Measurements from ENCODE around the gene PROC. TPM values are rescaled to one million over a fixed set of nuclear protein-coding genes. Genes with fewer than 3 reads are reported as not detected.

The PROC gene
- polyA plus RNA-seq, 1 experiment = not detected

- ChIA-PET CTCF (interaction anchor here (3.0 kb wide), 1 partner anchor 151 kb away, joined by 17 read pairs; no protein-coding TSS in a partner anchor), POLR2A (no interaction called here)
- 0 out of 2 replicates have a peak, but pooled peaks cover 2% of the 10 kb centered on the region for H3K9me3 ChIP-seq (ENCODE audit: control insufficient read depth, insufficient read depth, low read length)
Measured at GRCh38 chr2:127475788-127476187, 57.6 kb downstream of the PROC start.

More at GRCh38 chr2:127475788-127476187, 57.6 kb downstream of the PROC start:
- Histone ChIP-seq H3K27ac (ENCODE audit: low read depth, low read length) (no peak overlapping the region), H3K27me3 (ENCODE audit: control insufficient read depth, insufficient read depth, low read length) (no peaks in the 10 kb centered on the region), H3K4me3 (ENCODE audit: low read depth, low read length) (no peak overlapping the region)
- no peak for DNase-seq (ENCODE audit: low read depth, low spot score)
- TF ChIP-seq CTCF (IDR thresholded peaks at IDR 0.05; ENCODE audit: low read depth, low read length) = no peak

Small RNAs within 50 kb of the gene (small RNA-seq; reads per million reads assigned to genes)
- gene MIR4783 (ENCODE audit: insufficient read length, low read depth) (not detected), gene RNU4-48P (ENCODE audit: insufficient read length, low read depth) (not detected)

Other genes starting within 250 kb of the PROC start
- gene CYP27C1, start 198.1 kb upstream of the PROC start, polyA plus RNA-seq (2011; rRNA removed) = not detected in 2 replicates
- gene ERCC3, start 124.3 kb upstream of the PROC start, polyA plus RNA-seq (2011; rRNA removed) = 51.7 and 53.5 TPM in 2 replicates
- gene MAP3K2, start 30.5 kb upstream of the PROC start, polyA plus RNA-seq (2011; rRNA removed) = 14.9 and 15.5 TPM in 2 replicates
- gene IWS1, start 108.1 kb downstream of the PROC start, polyA plus RNA-seq (2011; rRNA removed) = 42.2 and 55.0 TPM in 2 replicates
- 0.02 TPM in 1 of 2 replicates, not detected in the other for gene MYO7B, start 117.3 kb downstream of the PROC start, polyA plus RNA-seq (2011; rRNA removed)
- gene GPR17, start 227.7 kb downstream of the PROC start, polyA plus RNA-seq (2011; rRNA removed) = not detected in 2 replicates

All from AG04450 (cell line).